Measurements from ENCODE around the gene MALRD1. TPM values are rescaled to one million over a fixed set of nuclear protein-coding genes. Genes with fewer than 3 reads are reported as not detected.

The MALRD1 gene
- total RNA-seq, 1 donor from 2014 or later, result not detected

DNA sequence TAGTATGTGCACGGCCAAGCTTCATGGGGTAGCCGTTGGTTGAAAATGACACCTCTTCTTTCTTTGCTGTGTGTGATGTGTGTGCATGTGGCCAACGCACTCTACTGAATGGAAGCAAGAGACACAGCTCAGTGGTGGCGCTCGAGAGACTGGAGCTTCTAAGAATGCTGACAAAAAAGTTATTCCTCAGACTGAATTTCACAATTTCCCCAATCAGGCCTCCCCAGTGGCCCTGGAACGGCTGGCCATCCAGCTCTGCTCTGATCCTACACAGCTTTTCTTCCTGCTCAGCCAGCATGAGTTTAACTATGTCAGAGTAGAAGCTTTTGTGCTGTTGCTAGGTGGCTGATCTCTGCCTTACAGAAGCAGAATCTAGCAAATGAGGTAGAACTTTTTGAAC, 581.0 kb downstream of the MALRD1 start:
- DNase-seq (ENCODE audit: low spot score), result peak; percentile 46
- ATAC-seq, result peak; percentile 68

DNA sequence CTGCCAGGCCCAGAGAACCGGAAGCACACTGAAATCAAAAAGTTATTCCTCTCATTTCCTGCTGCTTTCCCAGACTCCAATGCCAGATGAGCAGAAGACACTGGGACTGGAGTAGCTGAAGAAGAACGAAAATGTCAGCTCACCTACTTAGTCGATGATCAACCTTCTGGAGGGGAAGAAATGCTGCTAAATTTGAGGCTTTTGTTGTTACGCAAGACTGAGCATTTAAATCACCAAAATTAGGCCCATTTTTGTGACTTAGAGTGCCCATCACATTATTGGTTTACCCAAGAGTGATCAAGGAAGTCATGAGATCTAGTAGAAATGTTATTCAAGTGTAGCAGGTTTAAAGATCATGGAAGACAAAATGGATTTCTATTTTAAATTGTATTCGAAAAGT, 585.6 kb downstream of the MALRD1 start:
- ATAC-seq (no peak), DNase-seq (ENCODE audit: low spot score) (no peak)

DNA sequence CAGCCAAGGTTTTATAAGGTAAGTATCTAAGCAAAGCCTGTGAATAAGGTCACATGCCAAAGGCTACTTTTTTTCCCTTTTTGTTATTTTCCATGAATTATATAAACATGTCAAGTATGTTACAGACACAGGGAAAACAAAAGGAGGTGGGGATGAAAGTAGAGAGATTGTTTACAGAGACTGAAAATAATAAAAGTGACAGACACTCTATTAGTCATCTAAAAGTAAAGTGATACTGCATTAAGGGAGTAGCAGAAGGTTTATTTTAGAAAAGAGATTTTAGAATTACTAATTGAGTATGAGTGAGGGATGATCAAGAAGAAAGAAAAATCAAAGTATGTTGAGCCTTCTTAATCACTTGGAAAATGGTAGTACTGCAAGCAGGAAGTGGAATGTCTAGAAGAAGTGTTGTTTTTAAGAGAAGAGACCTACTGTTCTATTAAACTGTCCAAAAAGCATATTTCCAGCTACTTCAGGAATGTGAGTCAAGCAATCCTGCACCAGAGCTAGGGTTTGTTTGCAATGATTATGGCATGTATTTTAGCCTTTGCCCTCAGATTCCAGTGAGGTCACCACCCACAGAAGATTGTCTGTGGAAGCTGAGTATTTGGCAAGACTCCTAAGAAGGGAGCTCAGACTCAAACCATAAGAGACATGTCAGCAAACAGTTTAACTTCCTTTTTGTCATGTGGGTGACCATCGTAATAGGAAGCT, 589.7 kb downstream of the MALRD1 start:
- DNase-seq (ENCODE audit: low spot score) (peak; percentile 48), ATAC-seq (peak; percentile 91)

GRCh38 chr10:19638896-19639233, 590.3 kb downstream of the MALRD1 start:
- ATAC-seq (peak; percentile 72), DNase-seq (ENCODE audit: low spot score) (no peak)

DNA sequence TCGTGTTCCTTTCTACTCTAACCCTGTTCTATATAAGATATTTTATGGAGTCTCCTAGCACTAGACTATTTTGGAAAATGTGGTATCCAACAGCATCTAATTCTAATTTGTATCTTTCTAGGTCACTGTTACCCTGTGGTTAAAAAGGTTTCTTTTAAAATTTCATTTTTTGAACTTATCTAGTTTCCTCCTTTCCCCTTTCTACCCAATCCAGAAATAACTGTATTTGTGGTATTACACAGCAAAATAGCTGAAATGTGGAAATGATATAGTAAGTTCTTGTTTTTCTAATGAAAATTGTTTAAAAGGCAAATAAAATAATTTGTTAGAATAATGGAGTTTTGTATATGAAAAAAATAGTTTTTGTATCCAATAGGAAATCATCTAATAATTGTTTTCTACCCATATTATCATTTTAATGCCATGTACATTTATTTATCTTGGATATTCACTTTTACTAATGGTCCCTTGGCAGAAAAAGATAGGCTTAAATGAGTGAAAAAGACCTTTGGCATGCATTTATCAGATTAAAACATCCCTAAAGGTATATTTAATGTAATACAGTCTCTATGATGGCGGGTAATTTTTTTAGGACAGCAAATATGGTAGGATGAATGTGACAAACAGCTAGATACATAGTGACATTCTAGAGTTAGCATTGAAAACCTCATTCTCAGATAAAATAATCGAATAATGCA, 592.1 kb downstream of the MALRD1 start:
- ATAC-seq, result no peak

DNA sequence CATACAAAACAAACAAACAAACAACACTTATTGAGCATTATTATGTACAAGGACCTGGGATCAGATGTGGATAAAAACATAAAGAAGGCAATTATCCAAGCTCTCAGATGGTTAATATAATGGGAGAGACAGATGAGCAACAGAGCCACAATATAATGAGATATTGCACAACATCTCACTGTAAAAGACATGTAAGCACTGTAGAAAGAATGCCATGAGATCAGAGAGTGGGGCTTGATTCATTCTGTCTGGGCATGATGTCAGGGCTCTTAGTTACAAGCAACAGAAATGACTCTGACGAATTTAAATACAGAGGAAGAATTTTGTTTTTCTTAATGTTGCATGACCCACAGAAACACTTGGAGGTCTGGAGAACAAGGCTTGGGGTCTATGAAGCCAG, 602.9 kb downstream of the MALRD1 start:
- ATAC-seq, result no peak
- DNase-seq (ENCODE audit: low spot score), result no peak

More for the DNA sequence above, 592.1 kb downstream of the MALRD1 start:
- no peak for DNase-seq (ENCODE audit: low spot score)

DNA sequence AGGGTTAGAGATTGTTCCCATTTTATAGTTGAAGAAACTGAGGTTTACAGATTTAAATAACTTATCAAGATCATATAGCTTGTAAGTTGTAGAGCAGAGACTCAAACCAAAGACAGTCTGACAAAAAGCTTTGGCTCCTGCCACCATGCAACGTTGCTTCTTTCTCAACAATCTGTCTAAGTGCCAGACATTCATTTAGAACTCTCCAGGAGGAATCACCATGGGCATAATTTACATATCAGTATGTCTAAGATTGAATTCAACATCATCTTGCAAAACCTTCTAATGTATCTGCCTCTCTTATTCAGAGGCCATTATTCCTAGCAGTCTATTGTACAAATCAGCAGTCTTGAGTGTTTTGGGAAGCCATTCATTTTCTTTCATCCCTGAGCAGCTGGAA, 604.1 kb downstream of the MALRD1 start:
- DNase-seq (ENCODE audit: low spot score) (no peak), ATAC-seq (no peak)

DNA sequence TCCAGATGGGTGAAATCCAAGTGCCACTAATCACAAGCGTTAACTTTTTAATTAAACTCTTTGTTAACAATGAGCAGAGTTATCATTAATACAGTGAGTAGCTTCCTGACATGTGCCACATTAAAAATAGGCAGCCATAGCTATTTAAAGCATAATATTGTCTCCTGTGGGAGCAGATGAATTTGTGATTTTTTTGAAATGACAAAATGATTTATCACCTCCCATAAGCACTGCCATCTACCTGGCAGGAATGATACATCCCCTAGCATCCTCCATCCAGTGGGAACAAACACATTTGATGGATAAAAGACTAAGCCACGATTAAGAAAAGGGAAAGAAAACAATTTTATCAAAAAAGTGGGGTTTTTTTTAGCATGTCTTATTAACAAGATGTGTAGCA, 605.3 kb downstream of the MALRD1 start:
- ATAC-seq, result no peak
- no peak for DNase-seq (ENCODE audit: low spot score)

DNA sequence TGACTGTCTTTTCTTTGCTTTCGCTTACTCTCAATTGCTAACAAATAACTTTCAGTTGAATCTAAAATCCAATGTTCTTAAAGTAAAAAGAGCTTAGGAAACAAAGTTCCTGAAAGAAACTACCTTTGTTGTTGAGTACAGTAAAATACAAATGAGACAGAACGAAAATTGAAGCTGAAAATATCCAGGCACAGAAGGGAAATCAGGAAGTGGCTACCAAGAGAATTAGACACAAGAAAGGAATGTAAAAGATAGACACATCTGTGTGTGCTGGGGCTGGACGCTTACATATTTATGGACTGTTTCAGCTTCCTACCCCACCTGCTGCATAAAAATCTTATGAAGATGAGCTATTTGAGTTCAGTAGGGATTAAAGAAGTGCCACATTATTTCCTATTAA, 606.0 kb downstream of the MALRD1 start:
- no peak for DNase-seq (ENCODE audit: low spot score)
- no peak for ATAC-seq

DNA sequence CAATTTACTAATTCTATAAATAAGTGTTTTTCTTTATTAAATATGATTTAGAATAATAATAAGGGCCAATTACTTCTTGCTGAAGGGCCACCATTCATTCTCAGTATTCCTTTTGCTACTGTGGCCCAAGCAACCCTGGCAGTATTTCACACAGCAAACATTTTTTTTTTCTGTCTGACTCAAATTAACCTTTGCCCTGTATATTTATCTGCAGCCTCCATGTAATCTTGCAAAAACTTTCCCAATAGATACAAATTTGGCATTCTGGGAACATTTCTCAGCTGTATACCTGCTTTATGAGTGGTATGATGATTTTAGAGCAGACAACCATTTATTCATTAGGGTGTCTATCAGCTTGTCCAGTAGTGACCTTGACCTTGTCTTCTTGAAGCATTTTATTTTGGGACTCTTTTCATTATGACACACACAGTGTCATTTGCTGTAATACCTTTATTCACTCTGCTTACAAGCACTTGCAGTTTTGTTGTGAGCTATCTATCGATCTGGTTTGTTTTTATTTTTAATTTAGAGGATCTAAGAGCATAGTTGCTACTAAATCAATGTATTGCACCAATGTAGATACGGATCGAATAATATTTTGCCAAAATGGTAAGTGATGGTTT, 607.9 kb downstream of the MALRD1 start:
- DNase-seq (ENCODE audit: low spot score), result no peak
- ATAC-seq, result peak; percentile 86

GRCh38 chr10:19658131-19658530, 609.5 kb downstream of the MALRD1 start:
- ATAC-seq, result no peak
- no peak for DNase-seq (ENCODE audit: low spot score)

GRCh38 chr10:19658622-19659233, 610.1 kb downstream of the MALRD1 start:
- DNase-seq (ENCODE audit: low spot score) (no peak), ATAC-seq (peak; percentile 89)

DNA sequence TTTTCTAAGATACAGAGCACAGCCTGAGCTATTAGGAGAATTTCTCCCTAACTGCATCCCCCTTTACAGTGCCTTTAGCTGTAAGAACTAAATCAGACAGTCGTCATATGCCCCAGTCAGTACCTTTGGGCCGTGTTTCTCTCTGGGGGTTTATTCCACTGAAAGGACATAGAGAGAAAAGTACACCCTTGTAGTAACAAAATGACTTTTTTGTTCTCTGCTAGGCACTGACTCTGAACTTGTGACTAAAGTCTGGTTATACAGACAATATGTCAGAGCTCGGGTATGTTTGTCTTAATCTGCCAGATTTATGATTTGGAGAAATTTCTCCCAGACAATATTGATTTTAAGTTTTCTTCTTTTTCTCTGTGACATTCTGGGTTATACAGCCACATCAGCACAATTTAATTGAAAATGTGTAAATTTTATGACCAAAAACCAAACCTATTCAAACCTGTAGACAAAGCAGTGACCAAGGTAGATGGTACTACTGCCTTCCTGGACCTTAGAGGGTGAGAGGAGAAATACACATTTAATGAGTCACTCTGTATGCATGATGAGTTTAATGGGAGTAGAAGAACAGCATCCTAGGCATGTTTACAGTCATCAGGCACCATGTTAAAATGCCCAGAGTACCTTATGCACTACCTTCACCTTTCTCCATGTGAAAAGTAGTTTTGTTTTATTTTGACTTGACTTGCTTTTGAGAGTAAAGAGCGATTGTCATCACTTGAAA, 611.5 kb downstream of the MALRD1 start:
- ATAC-seq, result no peak
- DNase-seq (ENCODE audit: low spot score), result no peak

GRCh38 chr10:19663344-19663743, 614.7 kb downstream of the MALRD1 start:
- ATAC-seq (peak; percentile 24), DNase-seq (ENCODE audit: low spot score) (no peak)

DNA sequence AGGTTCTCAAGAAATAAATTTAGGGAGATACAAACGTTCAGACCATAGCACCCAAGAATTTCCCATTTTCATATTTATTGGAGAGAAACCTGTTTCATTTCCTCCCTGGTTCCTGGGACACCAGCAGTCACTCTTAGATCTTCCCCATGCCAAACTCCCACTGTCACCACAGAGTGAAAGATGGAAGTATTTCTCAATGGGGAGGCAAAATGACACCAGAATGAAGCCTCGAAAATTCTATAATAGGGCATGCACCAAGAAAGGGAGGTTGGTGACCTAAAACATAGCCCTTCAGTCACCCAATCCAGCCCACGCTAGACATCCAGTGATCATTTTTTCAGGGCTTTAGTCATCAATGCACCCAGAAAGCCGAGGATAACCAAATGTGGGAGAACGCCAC, 619.5 kb downstream of the MALRD1 start:
- no peak for DNase-seq (ENCODE audit: low spot score)
- ATAC-seq, result no peak

DNA sequence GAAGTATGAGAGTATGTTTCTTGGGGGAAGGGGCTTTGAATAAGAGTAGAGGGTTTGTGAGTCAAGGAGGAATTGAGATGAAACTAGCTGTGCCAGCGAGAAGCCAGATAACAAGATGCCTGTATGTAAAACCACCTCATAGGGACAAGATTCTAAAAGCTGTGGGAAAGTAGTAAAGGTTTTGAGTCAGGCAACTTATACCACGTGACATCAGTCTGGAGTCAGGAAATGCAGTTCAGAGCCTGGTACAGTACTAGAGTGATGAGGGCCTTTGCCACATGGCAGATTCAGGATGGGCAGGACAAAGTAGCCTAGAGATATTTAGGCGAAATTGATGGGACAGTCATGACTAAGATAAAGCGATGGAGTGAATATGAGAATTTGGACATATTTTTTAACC, 627.5 kb downstream of the MALRD1 start:
- ATAC-seq (no peak), DNase-seq (ENCODE audit: low spot score) (no peak)

GRCh38 chr10:19683356-19683755, 634.8 kb downstream of the MALRD1 start:
- ATAC-seq (no peak), DNase-seq (ENCODE audit: low spot score) (no peak)

DNA sequence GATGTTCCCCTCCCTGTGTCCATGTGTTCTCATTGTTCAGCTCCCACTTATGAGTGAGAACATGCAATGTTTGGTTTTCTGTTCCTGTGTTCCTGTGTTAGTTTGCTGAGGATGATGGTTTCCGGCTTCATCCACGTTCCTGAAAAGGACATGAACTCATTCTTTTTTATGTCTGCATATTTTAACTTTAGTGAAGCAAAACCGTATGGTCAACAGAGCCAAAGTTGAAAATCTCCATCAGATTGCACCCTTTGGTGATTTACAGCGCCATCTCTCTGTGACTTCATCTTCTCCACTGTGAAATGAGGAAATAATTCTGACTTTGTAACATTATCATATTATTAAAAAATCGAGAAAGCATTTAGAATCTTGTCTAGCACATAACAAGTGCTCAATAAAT, 635.4 kb downstream of the MALRD1 start:
- ATAC-seq (no peak), DNase-seq (ENCODE audit: low spot score) (no peak)

DNA sequence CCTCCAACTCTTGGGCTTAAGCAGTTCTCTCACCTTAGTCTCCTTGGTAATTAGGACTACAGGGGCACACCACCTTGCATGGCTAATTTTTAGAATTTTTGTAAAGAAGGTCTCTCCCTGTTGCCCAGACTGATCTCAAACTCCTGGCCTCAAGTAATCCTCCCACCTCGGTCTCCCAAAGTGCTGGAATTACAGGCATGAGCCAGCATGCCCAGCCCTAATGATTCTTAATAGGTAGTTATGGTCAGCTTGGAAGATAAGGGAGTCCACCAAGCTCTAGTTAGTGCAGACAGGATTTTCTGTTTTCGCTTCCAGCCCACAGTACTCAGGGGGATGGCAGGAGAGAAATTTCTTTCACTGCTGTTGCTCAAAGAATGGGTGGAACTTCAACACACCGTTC, 639.7 kb downstream of the MALRD1 start:
- no peak for ATAC-seq
- no peak for DNase-seq (ENCODE audit: low spot score)

GRCh38 chr10:19689231-19689630, 640.6 kb downstream of the MALRD1 start:
- ATAC-seq (no peak), DNase-seq (ENCODE audit: low spot score) (no peak)

DNA sequence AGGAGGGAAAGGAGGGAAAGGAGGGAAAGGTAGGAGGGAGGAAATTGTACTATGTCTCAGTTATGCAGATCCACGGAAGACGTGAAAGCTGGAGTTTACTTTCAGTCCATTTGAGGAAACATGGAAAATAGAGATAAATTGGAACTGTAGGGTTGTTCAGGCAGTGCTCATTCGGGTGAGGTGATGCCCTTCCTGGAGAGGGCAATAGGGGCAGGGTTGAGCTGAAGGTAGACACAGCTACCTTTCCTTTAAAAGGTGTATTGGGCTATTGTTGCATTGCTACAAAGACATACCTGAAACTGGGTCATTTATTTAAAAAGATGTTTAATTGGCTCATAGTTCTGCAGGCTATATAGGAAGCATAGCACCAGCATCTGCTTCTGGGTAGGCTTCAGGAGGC, 650.7 kb downstream of the MALRD1 start:
- no peak for ATAC-seq
- no peak for DNase-seq (ENCODE audit: low spot score)

All from left lobe of liver (tissue), 2 donors.